MG63 (cell line): ENCODE measurements around the gene SKA1. TPM values are rescaled to one million over a fixed set of nuclear protein-coding genes. Genes with fewer than 3 reads are reported as not detected.

Experiments
- DNase-seq: peaks from one replicate; pipeline ENCODE4 v3.0.0-alpha.2; 2020
- H3K27me3 ChIP-seq: fragments of 250-450 bp; sonication (Bioruptor Pico); 2 replicates; pipeline ENCODE4 v1.5.1; 2020; ENCODE audit warnings: mild to moderate bottlenecking, moderate library complexity
- H3K36me3 ChIP-seq: fragments of 250-450 bp; sonication (Bioruptor Pico); 2 replicates; pipeline ENCODE4 v1.5.1; 2020; ENCODE audit warnings: mild to moderate bottlenecking, moderate library complexity
- H3K4me3 ChIP-seq: fragments of 250-450 bp; sonication (Bioruptor Pico); 2 replicates; pipeline ENCODE4 v1.5.1; 2020; ENCODE audit warnings: mild to moderate bottlenecking, moderate library complexity
- H3K9me3 ChIP-seq: fragments of 250-450 bp; sonication (Bioruptor Pico); 2 replicates; pipeline ENCODE4 v1.5.1; 2020; ENCODE audit warnings: mild to moderate bottlenecking, moderate library complexity
- total RNA-seq: library from RNA; depleted of rRNA; stranded (reverse); fragments of >200 nt; shearing (Covaris generic); gene quantifications from 2 replicates; pipeline ENCODE4 v1.2.3, GENCODE V29; 2014; ENCODE audit warnings: low replicate concordance; rRNA removed

Gene SKA1, protein sequence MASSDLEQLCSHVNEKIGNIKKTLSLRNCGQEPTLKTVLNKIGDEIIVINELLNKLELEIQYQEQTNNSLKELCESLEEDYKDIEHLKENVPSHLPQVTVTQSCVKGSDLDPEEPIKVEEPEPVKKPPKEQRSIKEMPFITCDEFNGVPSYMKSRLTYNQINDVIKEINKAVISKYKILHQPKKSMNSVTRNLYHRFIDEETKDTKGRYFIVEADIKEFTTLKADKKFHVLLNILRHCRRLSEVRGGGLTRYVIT
- 33.2 and 42.0 TPM in 2 replicates for total RNA-seq

DNA sequence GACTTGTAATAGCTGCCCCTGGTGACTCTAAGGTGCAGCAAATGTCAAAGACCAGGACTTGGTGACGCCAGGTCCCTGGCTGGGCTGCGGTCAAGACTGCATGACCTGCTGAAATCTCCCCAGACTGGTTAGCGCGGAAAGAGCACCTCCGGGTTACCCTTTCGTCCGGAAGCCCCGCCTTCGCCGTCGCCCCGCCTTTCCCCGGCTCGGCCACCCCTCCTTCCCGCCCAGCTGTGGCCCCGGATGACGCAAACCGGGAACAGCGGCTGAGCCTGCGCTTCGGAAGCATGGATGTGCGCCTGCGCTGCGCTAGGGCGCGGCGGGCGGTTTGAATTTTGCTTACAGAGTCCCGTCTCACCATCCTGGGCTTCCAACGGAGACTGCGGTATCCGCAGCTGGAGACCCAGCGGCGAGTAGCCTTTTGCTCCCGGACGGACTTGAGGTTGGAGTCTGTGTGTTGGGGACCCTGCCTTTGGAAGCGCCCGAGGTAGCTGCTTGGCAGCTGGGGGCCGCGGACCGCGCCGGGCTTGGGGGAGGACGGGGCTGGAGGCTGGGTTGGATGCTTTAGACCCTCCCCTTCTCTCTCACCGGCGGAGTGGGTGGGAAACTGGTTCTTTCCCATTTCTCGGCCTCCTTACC is at the start of gene SKA1:
SKA1 (plus strand) TSS at position 294 of the 639 bp plus-strand sequence. CDS start 785 bp downstream, outside the sequence.
- Histone ChIP-seq H3K4me3 (peak within 1 kb of the TSS; percentile 69), H3K9me3 (peaks cover 6% of the 10 kb centered on the region; the same call in 1 of the 2 replicates), H3K36me3 (peaks cover 13% of the 10 kb centered on the region), H3K27me3 (no peaks in the 10 kb centered on the region)
- DNase-seq = peak; percentile 90

DNA sequence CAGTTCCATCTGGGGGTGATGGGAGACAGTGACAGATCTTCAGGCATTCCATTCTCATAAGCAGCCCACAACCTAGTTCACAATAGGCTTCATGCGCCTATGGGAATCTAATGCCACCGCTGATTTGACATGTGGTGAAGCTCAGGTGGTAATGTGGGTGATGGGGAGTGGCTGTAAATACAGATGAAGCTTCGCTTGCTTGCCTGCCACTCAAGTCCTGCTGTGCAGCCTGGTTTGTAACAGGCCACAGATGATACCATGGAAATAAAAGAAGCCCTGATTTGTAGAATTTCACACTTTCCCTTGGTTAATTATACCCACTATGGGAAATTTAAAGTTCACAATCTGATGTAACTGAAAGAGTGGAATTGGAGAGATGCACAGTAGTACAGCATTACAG is 46.9 kb upstream of the SKA1 start:
- Histone ChIP-seq H3K9me3 (no peaks in the 10 kb centered on the region), H3K4me3 (no peak overlapping the region), H3K36me3 (no peaks in the 10 kb centered on the region), H3K27me3 (no peaks in the 10 kb centered on the region)
- no peak for DNase-seq

DNA sequence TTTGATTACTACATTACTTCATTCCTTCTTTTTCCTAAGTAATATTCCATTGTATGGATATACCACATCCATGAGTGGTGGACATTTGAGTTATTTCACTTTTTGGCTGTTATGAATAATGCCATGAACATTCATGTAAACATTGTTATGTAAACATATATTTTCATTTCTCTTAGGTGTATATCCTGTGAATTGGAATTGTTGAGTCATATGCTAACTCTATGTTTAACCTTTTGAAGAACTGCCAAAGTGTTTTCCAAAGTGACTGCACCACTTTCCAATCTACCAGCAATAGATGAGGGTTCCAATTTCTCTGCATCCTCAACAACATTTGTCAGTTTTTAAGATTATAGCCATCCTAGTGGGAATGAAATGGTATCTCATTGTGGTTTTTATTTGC is 44.7 kb upstream of the SKA1 start:
- H3K9me3 ChIP-seq = no peaks in the 10 kb centered on the region
- H3K4me3 ChIP-seq = no peak overlapping the region
- no peak for DNase-seq
- no peaks in the 10 kb centered on the region for H3K36me3 ChIP-seq
- no peaks in the 10 kb centered on the region for H3K27me3 ChIP-seq

DNA sequence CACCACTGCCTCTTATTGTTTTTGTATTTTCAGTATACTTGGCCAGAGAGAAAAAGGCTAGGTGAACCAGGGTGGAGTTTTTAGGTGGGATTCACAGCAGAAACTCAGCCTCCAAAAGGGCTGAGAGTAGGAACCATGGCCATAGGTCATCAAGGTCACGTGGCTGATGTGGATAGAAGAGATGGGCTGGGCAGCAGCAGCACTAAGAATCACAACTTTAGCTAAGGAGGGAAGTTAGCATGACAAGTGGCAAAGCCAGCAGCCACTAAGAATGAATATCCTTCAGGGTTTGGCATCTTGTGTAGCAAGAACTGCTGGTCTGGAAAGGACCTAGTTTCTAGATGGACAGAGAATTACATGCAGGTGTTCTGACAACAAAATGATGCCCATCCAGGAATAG is 43.2 kb upstream of the SKA1 start:
- no peak for DNase-seq
- H3K9me3 ChIP-seq = no peaks in the 10 kb centered on the region
- no peak overlapping the region for H3K4me3 ChIP-seq
- no peaks in the 10 kb centered on the region for H3K36me3 ChIP-seq
- H3K27me3 ChIP-seq = no peaks in the 10 kb centered on the region

DNA sequence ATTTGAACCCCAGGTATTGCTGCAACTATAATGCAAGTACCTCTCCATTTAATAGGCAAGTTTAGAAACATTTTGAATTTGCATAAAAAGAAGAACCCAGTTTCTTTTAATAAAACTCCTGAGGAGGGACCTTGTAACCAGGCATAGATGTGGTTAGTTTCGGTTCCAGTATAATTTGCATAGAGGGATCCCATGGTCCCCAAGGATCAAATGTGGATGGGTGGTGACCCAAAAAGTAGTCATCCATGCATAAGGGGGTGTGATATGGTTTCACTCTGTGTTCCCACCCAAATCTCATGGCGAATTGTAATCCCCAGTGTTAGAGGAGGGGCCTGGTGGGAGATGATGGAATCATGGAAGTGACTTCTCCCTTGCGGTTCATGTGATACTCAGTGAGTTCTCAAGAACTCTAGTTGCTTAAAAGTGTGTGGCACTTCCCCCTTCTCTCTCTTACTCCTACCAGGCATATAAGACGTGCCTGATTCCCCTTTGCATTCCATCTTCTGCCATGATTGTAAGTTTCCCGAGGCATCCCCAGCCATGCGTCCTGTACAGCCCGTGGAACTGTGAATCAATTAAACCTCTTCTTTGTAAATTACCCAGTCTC is 40.2 kb upstream of the SKA1 start:
- H3K27me3 ChIP-seq = no peaks in the 10 kb centered on the region
- H3K36me3 ChIP-seq = no peaks in the 10 kb centered on the region
- H3K9me3 ChIP-seq = no peaks in the 10 kb centered on the region
- H3K4me3 ChIP-seq = no peak overlapping the region
- DNase-seq = no peak

DNA sequence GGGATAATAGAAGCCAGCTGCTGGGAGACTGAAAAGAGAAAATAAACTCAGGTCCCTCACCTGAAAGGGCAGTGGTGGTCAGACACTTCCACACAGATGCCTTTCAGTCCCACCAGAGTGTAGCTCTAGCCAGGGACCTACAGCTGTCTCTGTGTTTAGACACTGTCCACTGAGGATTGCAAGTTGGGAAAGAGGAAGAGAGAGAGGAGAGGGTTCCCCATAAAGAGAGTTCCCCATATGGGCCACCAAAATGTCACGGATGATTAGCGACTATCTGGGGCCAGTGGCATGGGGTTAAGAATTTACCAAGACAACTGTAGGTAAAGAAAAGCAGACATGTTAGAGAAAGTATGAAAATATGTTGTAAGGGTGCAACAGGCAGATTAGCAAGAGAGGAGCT is 36.7 kb upstream of the SKA1 start:
- Histone ChIP-seq H3K36me3 (no peaks in the 10 kb centered on the region), H3K9me3 (no peaks in the 10 kb centered on the region), H3K4me3 (no peak overlapping the region), H3K27me3 (no peaks in the 10 kb centered on the region)
- DNase-seq = no peak

DNA sequence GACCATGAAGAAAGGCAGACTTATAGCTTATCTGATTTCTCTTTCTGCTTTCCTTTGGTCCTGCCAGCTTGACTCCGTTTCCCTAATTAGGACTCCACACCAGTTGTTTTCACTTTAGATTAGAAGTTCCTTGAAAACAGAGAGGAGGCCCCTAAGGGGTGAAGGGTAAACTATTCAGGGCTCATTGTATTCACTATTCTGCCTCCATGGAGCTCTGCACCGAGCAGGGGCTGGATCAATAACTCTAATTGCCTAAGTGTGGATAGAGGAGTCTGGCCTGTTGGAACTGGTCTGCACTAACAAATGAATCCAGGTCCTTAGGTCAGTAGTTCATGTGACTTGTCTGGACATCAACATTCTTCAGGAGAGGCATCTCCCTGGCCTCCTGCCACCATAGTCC is 36.1 kb upstream of the SKA1 start:
- Histone ChIP-seq H3K27me3 (no peaks in the 10 kb centered on the region), H3K4me3 (no peak overlapping the region), H3K9me3 (no peaks in the 10 kb centered on the region), H3K36me3 (no peaks in the 10 kb centered on the region)
- DNase-seq = no peak

DNA sequence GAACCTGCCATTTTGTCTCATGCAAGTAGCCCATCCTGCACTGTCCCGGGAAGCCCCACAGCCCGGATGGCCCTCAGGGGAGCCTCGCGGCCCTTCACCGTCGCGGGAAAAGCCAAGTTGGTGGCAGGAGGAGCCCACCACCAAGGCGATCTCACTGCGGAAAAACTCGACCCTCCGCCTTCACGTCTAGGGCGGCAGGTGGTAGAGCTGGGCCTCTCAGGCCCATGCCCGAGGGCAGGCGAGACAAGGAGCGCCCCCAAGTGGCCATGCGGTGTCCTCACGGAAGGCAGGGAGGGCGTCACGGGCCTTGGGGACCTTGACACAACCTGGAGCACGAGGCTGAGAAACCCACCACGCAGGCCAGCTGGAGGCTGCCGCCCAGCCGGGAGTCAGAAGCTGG is 34.8 kb upstream of the SKA1 start:
- no peaks in the 10 kb centered on the region for H3K27me3 ChIP-seq
- H3K4me3 ChIP-seq = no peak overlapping the region
- no peaks in the 10 kb centered on the region for H3K9me3 ChIP-seq
- no peak for DNase-seq
- no peaks in the 10 kb centered on the region for H3K36me3 ChIP-seq

DNA sequence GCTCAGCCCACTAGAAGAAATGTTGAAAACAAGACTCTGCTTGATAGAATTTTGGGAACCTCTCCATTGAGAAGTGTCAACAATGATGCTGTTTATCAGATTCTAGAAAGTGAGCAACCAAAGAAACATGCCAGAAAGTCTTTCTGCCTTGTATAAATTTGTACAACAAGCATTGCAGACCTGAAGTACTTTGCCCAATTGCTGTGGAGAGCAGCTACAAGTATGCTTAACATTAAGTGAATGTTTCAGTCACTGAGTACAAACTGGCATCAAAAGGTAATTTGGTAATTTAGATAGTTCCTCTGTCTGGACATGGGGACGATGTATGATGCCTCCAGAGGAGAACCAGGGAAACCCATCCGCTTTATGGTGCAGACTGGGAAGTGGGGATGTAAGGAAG is 33.4 kb upstream of the SKA1 start:
- Histone ChIP-seq H3K36me3 (no peaks in the 10 kb centered on the region), H3K27me3 (no peaks in the 10 kb centered on the region), H3K4me3 (no peak overlapping the region), H3K9me3 (no peaks in the 10 kb centered on the region)
- DNase-seq = no peak

DNA sequence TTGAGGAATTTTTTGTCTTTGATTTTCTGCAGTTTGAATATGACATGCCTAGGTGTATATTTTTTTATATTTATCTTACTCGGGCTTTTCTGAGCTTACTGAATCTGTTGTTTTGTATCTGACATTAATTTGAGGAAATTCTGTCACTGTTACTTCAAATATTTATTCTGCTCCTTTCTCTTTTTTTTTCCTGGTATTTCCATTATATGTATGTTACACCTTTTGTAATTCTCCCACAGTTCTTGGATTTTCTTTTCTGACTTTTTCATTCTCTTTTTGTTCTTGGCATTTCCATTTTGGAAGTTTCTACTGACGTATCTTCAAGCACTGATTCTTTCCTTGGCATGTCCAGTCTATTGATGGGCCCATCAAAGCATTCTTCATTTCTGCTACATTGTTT is 24.1 kb upstream of the SKA1 start:
- Histone ChIP-seq H3K9me3 (no peaks in the 10 kb centered on the region), H3K4me3 (no peak overlapping the region), H3K36me3 (no peaks in the 10 kb centered on the region), H3K27me3 (no peaks in the 10 kb centered on the region)
- no peak for DNase-seq

DNA sequence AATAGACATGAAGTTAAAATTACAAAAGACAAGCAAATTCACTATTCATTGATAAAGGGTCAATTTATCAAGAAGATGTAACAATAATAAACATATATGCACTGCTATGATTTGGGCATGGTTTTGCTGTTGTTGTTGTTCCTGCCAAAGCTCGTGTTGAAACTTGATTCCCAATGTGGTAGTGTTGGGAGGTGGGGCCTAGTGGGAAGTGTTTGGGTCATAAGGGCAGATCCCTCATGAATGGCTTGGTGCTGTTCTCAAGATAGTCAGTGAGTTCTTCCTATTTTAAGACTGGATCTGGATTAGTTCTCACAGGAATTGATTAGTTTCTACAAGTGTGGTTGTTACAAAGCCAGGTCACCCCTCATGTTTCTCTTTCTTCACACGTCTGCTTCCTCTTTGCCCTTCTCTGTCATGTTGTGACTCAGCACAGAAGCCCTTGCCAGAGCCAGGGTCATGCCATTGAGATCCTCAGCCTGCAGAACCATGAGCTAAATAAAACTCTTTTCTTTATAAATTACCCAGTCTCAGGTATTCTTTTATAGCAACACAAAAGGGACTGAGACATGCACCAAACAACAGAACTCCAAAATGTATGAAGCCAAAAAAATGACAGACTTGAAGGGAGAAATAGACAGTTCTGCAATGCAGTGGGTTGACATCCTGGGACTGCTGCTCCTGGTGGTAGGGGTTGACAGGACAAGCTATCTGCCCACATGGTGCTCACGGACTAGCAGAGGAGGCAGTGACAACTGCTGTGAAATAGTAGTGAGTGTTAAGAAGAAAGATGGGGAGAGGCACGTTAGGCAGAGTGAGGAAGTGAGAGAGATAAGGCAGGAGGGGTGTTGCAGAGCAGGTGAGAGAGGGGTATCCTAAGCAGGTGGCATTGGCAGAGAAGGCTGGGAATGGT is 18.6 kb upstream of the SKA1 start:
- no peaks in the 10 kb centered on the region for H3K9me3 ChIP-seq
- H3K27me3 ChIP-seq = no peaks in the 10 kb centered on the region
- no peak for DNase-seq
- no peak overlapping the region for H3K4me3 ChIP-seq
- no peaks in the 10 kb centered on the region for H3K36me3 ChIP-seq

DNA sequence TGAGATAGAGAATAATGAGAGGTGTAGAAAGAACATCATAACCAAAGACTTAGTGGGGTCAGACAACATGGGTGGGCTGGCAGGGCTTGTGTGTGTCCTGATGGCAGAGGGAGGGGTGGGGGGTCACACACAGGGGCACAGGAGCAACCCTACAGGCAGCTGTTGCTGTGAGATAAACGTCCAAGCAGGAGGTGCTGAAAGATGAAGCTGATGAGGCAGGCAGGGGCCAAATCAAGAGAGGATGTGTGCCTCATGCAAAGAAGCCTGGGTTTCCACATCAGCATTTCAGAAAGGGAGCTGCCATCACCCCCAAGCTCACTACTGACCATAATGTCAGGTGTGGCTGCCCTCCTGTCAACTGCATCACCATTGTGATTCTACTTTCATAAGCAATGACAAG is 16.0 kb upstream of the SKA1 start:
- no peak for DNase-seq
- no peaks in the 10 kb centered on the region for H3K27me3 ChIP-seq
- no peaks in the 10 kb centered on the region for H3K36me3 ChIP-seq
- no peaks in the 10 kb centered on the region for H3K9me3 ChIP-seq
- no peak overlapping the region for H3K4me3 ChIP-seq

DNA sequence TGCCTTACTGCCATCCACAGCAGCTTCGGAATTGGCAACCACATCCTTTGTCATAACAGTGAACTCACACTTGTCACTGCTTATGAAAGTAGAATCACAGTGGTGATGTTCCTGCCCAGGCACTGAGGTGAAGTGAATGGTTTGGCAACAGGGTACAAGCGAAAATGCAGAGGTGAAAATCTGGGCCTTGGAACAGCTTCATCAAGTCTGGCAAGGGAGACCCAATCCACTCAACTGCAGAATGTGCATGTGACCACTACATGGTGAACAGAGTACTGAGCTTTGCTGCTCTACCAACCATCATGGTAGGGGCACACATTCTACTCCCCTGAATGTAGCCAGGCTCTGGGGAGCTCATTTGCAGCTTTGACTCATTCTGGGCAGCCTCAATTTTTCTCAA is 15.0 kb upstream of the SKA1 start:
- Histone ChIP-seq H3K4me3 (no peak overlapping the region), H3K9me3 (no peaks in the 10 kb centered on the region), H3K36me3 (no peaks in the 10 kb centered on the region), H3K27me3 (no peaks in the 10 kb centered on the region)
- DNase-seq = no peak

DNA sequence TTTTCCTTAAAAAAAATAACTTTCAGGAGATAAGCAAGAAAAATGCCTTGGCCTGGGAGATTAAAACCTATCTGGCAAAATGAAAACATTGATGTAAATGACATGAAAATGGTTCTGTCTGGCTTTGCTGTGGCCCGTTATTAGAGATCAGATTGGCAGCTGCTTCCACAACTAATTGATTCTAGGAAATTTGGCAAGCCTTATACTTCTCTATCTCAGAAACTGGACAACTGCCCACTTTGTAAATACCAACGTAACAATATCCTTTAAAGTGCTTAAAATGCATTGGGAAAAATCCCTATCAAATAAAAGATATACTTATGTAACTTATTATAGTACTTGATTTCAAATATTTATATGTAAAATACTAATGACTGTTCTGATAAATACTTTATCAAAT is 14.2 kb upstream of the SKA1 start:
- H3K4me3 ChIP-seq = no peak overlapping the region
- H3K36me3 ChIP-seq = no peaks in the 10 kb centered on the region
- no peaks in the 10 kb centered on the region for H3K9me3 ChIP-seq
- no peak for DNase-seq
- H3K27me3 ChIP-seq = no peaks in the 10 kb centered on the region

DNA sequence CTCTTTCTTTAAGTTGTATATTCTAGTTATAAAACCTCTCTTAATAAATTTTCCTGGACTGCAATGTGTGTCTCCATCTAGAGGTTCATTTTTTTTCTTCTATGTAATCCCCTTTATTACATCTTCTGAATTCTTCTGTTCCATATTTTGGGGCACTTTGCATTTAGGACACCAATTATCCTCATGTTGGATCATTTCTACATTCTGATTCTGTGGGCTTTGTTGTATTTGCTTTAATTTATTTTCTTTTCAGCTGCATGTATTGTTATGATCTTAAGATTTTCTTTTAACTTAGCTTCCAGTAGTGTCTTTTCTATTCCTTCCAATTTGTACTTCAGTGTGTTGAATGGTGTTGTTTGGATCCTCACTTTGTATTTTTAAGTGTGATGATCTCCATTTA is 5.2 kb upstream of the SKA1 start:
- Histone ChIP-seq H3K27me3 (no peaks in the 10 kb centered on the region), H3K9me3 (peaks cover 13% of the 10 kb centered on the region), H3K36me3 (no peaks in the 10 kb centered on the region), H3K4me3 (no peak overlapping the region)
- no peak for DNase-seq

DNA sequence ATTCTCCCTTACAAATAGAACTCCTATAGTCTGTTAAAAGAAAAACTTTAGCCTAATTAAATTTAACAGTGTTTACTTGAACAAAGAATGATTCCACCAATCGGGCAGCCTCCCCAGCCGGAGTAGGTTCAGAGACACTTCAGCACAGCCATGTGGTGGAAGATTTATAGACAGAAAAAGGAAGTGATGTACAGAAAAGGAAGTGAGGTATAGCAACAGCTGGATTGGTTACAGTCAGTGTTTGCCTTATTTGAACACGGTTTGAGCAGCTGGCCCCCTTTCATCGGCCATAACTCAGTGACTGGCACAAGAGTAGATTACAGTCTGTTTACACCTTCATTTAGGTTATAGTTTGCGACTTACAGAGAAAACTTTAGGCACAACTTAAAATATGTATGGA is 2.1 kb upstream of the SKA1 start:
- Histone ChIP-seq H3K27me3 (no peaks in the 10 kb centered on the region), H3K36me3 (peaks cover 10% of the 10 kb centered on the region), H3K4me3 (no peak overlapping the region), H3K9me3 (peaks cover 13% of the 10 kb centered on the region)
- no peak for DNase-seq

DNA sequence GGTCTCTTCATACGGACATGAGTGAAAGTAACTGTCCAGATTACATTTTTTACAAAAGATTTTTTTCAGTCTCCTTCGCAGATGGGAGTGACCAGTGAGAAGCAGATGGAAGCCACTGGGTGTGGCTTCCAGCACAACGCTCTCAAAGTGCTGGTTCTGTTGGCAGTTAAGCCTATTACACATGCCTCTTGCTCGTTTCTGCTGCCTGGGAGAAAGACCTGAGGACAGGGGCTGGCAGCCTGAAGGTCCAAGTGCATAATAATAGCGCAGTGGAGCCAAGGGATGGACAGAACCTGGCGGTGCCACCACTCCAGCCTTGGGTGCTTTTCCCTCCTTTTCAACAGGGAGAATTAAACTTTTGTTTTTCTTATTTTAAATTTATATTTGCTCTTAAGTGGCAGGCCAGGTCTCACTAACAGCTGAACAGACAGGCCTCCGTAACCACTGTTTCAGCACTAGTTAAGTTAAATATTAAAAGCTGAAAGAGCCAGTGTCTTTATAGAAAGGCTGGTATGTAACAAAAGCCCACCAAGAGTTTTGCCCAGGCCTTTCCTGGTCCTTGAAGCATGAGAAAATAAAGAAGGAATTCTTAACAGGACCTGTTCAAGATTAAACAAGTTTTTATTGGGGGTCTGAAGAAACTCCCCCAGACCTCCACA is 1.2 kb upstream of the SKA1 start:
- H3K27me3 ChIP-seq = no peaks in the 10 kb centered on the region
- H3K36me3 ChIP-seq = peaks cover 13% of the 10 kb centered on the region
- H3K4me3 ChIP-seq = no peak overlapping the region
- H3K9me3 ChIP-seq = peaks cover 13% of the 10 kb centered on the region
- DNase-seq = no peak
